GM21619 (cell line): ENCODE measurements around the gene HELZ.
"Not testable (repeated sequence)": the region's sequence is repeated elsewhere in the genome, so short reads cannot be mapped to it uniquely, and the experiment has no call there.

ENCODE experiments used
- ATAC-seq: cut with Tn5 transposase; IDR thresholded peaks from one replicate; pipeline ENCODE4 v1.9.1; 2021; ENCODE audit not compliant: unreplicated experiment

The HELZ gene

DNA sequence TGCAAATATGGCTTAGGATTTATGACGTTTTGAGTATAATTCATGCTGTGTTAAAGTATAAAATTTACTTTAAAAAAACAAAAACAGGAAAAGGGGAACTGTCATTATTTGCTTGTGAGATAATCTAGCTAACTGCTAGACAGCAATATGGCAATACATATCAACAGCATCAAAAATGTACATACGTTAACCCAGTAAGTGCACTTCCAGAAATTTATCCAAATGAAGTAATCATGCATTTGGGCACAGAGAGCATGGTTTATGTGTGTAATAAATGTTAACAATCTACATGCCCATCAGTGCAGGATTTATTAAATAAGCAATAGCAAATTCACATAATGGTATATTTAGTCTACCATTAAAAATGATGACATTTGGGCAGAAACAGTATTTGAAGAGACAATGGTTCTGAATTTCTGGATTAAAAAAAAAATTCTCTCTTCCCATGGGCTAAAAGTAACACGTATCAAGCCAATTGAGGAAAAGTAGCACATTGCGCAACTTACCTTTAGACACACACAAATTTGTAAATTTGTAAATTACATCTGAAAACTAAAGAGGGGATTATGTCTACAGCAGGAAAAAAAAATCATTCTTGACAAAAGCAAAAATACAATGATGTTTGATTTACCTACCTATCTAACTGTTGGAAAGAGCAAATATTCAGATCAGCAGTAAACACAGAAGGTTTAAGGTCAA is 120.4 kb downstream of the HELZ start:
- no peak for ATAC-seq

DNA sequence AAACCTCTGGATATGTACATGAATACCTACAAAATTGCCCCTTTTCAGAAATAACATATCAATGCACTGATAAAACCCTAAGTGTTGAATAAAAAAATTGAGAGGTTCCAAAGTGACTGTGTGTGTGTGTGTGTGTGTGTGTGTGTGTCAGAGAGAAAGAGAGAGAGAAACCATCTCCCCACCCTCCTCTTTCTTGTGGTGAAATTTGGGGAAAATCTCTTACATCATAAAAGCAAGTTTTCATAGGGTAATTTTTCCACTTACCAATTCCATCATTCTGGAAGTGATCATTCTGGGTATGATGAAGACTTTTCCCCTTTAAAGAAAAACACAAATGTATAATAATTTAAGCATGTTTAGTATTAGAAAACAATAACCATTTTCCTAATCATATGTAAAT is 121.3 kb downstream of the HELZ start:
- no peak for ATAC-seq

- ATAC-seq = no peak
Observed at GRCh38 chr17:67121316-67121891, 123.6 kb downstream of the HELZ start.

DNA sequence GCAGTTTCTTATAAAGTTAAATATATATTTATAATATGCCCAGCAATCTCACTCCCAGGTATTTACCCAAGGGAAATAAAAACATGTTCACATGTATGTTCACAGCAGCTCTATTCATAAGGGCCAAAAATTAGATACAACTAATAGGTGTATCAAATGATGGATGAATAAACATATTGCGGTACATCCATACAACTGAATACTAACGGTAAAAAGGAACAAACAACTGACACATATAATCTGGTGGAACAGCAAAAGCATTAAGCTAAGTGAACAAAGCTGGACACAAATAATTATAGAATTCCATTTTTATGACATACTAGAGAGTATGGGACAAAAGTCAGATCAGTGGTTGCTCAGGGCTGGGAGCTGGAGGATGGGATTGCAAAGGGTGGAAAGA is 125.9 kb downstream of the HELZ start:
- no peak for ATAC-seq

GRCh38 chr17:67116045-67116575 is 128.9 kb downstream of the HELZ start:
- no peak for ATAC-seq

DNA sequence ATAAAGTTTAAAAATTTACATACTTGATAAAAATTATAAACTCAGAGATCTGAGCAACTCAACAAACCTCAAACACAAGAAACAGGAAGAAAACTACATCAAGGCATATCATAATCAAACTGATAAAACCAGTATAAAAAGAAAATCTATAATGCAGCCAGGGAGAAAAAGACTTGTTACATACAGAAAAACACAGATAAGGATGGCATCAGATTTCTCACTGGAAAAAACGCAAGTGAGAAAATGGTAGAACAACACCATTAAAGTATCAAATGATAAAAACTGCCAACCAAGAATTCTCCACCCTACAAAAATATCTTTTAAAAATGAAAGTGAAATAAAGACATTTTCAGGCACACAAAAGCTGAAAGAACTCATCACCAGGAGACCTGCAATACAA is 129.6 kb downstream of the HELZ start:
- no peak for ATAC-seq

DNA sequence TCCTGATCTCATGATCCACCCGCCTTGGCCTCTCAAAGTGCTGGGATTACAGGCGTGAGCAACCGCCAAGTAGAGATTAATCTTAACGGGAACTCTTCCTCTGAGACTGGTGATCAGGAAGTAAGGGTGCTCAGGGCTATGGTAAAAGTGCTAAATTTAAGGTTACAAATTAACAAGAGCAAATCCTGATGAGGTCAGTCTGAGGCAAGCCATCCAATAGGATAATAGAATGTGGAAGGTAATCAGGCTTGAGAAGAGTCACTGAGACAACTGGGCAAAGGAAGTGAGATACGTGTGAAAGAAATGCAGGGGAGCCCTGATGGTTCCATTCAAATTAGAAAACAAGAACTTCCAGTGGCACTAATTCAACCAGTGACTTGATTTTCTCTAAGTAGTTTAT is 131.5 kb downstream of the HELZ start:
- no peak for ATAC-seq

DNA sequence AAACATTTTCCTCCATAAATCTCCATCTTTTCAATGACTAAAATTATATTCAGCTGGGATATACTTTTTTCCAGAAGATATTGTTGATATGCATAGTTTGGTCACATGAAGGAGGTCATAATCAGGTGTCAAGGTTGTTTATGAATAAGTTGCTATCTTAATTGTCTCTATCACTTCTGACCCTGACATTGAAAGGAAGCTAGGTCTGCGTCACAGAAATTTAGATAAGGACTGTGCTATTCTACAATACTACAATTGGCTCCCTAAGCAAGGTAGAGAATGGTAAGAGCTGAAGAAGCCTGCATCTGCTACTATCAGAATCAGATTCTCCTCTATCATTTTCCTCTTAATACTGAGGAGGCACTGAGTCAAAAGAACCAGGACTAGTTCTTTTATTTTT is 133.2 kb downstream of the HELZ start:
- ATAC-seq = no peak

- ATAC-seq = no peak
Observed at GRCh38 chr17:67111327-67111726, 133.7 kb downstream of the HELZ start.

DNA sequence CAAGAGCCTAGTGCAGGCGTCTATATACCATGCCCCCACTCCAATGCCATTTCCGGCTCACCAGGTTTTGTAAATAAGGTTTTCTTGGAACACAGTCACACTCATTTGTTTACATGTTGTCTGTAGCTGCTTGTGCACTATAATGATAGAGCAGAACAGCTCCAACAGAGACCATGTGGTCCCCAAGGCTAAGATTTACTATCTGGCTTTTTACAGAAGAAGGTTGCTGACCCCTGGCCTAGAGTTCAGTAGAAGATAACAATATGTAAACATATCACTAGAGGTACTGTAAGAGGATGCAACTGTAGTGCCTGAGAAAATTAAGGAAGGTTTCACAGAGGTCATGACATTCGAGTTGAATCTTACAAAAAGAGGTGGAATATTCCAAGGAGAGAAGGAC is 134.4 kb downstream of the HELZ start:
- no peak for ATAC-seq

GRCh38 chr17:67109111-67109510 is 135.9 kb downstream of the HELZ start:
- ATAC-seq = no peak

DNA sequence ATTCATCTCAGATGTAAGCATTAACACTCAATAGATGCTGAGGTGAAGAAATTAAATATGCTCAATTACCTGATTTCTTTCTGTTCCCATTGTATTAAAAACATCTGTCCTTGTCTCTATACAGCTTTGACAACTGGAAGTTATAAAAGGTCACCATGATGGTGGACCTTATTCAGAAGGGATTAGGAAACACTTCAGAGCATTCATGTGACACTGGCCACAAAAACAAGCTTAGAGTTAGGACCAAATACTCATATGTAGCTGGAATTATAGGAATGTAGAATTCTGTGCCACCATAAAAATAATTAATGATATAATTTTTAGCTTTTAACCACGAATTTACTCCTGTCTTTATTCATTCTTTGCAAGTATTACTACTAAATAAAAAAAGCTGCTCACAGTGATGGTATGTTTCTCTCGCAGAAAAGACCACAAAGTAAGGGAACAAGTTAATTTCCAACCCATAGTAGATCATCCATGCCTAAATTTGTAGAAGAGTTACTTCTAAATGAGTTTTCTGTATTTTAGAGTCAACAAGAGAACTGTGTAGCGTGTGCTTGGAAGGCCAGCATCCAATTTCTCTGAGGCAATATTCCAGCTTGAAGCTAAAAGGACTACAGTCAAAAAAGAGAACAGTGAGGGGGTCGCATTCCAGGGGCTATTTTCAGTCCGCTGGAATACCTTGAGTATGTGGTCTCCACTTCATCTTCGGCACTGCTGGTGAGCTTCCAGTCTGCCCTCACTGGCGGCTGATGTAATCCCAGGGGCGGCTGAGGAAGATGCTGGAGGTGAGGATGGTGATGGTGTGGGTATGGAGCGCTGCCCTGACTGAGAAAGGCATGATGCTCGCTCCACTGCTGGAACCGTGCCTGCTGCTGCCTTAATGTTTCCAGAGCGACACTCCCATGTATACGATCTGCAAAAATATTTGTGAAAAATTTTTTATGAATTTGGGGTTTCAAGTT is 136.9 kb downstream of the HELZ start:
- no peak for ATAC-seq

GRCh38 chr17:67107171-67107570 is 137.8 kb downstream of the HELZ start:
- no peak for ATAC-seq

GRCh38 chr17:67105213-67105612 is 139.8 kb downstream of the HELZ start:
- no peak for ATAC-seq

GRCh38 chr17:67104641-67105040 is 140.4 kb downstream of the HELZ start:
- ATAC-seq = not testable (repeated sequence)

DNA sequence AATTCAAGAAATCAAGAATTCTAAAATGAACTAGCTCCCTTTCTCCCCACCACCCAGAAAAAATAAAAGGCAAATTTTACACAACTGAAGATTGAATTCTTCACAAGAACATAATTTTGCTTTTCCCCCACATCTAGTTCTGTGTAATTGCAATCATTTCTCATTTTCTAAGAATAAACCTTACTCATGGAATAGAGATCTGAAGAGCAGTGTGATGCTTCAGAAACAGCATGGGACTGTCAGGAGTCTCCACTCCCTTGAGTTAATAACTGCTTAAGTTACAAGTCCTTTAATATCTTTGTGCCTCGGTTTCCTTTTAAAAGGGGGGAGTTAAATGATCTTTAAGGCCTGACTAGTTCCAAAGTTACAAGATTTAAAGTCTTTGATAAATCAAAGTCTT is 147.0 kb downstream of the HELZ start:
- ATAC-seq = no peak

DNA sequence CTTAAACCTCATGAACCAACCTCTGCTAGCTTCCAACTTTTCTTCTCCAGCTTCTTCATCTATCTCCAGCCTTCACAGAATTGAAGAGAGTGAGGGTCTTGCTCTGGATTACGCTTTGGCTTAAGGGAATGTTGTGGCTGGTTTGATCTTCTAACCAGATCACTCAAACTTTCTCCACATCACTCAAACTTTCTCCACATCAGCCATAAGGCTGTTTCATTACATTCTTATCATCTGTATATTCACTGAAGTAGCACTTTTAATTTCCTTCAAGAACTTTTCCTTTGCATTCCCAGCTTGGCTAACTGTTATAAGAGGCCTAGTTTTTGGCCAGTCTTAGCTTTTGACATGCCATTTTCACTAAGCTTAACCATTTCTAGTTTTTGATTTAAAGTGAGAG is 148.4 kb downstream of the HELZ start:
- no peak for ATAC-seq

DNA sequence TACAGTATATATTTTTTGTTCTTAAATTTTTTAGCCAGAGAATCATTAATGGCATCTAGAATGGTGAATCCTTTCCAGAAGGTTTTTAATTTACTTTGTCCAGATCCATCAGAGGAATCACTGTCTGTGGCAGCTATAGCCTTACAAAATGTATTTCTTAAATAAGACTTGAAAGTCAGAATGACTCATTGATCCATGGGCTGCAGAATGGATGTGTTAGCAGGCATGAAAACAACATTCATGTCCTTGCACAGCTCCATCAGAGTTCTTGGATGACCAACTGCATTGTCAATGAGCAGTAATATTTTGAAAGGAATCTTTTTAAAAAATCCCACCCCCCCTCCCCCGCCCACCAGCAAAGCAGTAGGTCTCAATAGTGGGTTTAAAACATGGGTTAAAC is 149.2 kb downstream of the HELZ start:
- no peak for ATAC-seq

DNA sequence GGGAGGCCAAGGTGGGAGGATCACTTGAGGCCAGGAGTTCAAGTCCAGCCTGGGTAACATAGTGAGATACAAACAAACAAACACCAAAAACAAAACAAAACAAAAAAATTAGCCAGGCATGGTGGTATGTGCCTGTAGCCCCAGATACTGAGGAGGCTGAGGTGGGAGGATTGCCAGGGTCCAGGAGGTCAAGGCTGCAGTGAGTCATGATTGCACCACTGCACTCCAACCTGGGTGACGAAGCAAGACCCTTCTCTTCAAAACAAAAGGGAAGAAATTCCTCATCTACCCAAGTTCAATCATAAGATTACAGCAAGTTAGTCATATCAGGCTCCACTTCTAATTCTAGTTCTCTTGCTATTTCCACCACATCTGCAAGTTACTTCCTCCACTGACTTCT is 149.7 kb downstream of the HELZ start:
- not testable (repeated sequence) for ATAC-seq

DNA sequence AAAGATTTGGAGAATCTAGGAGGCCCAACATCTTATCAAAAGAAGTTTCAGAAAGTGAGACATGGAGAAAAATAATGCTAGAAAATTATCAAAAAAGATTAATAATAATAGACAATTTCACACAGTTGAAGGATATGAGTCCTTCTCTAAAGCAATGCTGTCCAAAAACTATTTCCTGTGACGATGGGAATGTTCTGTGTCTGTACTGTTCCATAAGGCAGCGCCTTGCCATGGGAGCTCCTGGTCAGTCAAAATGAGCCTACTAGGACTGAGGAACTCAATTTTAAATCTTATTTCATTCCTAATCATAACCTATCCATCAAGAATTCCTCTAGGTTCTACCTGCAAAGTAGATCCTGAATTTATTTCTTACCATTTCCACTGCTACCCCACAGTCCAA is 151.6 kb downstream of the HELZ start:
- ATAC-seq = no peak

GRCh38 chr17:67092710-67093109 is 152.3 kb downstream of the HELZ start:
- ATAC-seq = not testable (repeated sequence)

DNA sequence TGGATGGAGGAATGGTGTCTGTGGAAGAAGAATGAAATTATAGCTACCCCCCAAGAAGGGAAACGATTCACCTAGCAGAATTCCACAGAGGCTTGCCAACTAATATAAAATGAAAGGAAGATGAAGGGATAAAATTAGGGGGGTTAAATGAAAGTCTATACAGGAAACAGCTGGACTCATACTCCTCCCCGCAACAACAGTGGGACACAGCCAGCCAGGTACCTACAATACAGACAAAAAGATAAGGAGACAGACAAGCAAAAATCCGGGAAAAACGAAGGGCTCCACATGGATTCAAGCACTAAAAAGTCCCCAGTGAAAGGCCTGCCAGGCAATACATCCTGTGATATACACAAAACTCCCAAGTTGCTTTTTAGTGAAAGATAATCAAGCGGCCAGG is 152.7 kb downstream of the HELZ start:
- no peak for ATAC-seq
